KBM-7 (cell line): ENCODE data around the gene CLDN2.
"Not testable (repeated sequence)": the region's sequence is repeated elsewhere in the genome, so short reads cannot be mapped to it uniquely, and the experiment has no call there.

Experiments used
- DNase-seq: peaks from one replicate; pipeline ENCODE4 v3.0.0-alpha.2; 2015
- in situ Hi-C: fragments of 300-500 bp; cut with MboI; formaldehyde crosslinking; loops from 2 replicates; pipeline ENCODE4 v1.14.3; 2020; ENCODE audit warnings: low sequenced_read_pairs, low pct_unique_long_range_greater_than_20kb, mixed read lengths

Gene CLDN2

GRCh38 chrX:106952538-106952937 is 32.3 kb downstream of the CLDN2 start:
- no peak for DNase-seq
- in situ Hi-C loops: no loop called here

GRCh38 chrX:106952988-106953387 is 32.8 kb downstream of the CLDN2 start:
- DNase-seq: peak; percentile 37
- in situ Hi-C loops: no loop called here

- in situ Hi-C loops: no loop called here
These were observed 33.8 kb downstream of the CLDN2 start for GRCh38 chrX:106954041-106954440.

GRCh38 chrX:106955004-106955772 is 35.0 kb downstream of the CLDN2 start:
- no peak for DNase-seq
- in situ Hi-C loops: no loop called here

More at GRCh38 chrX:106954041-106954440, 33.8 kb downstream of the CLDN2 start:
- DNase-seq: no peak

- in situ Hi-C loops: no loop called here
- no peak for DNase-seq
These were observed 37.7 kb downstream of the CLDN2 start for GRCh38 chrX:106957856-106958255.

GRCh38 chrX:106959901-106960300 is 39.7 kb downstream of the CLDN2 start:
- in situ Hi-C loops: no loop called here
- DNase-seq: peak; percentile 11

- in situ Hi-C loops: no loop called here
- no peak for DNase-seq
These were observed 42.9 kb downstream of the CLDN2 start for GRCh38 chrX:106963111-106963510.

- no peak for DNase-seq
- in situ Hi-C loops: no loop called here
These were observed 44.1 kb downstream of the CLDN2 start for GRCh38 chrX:106964290-106964689.

GRCh38 chrX:106966547-106966946 is 46.3 kb downstream of the CLDN2 start:
- in situ Hi-C loops, DNase-seq: not testable (repeated sequence)

GRCh38 chrX:106972896-106973295 is 52.7 kb downstream of the CLDN2 start:
- DNase-seq: no peak
- in situ Hi-C loops: no loop called here

- DNase-seq: no peak
- in situ Hi-C loops: no loop called here
These were observed 53.4 kb downstream of the CLDN2 start for GRCh38 chrX:106973433-106974149.

- DNase-seq: no peak
- in situ Hi-C loops: no loop called here
These were observed 56.2 kb downstream of the CLDN2 start for GRCh38 chrX:106976416-106976815.
